ENCODE data around the gene AKR1B15.
"Not testable (repeated sequence)": the region's sequence is repeated elsewhere in the genome, so short reads cannot be mapped to it uniquely, and the experiment has no call there.

The AKR1B15 gene

DNA sequence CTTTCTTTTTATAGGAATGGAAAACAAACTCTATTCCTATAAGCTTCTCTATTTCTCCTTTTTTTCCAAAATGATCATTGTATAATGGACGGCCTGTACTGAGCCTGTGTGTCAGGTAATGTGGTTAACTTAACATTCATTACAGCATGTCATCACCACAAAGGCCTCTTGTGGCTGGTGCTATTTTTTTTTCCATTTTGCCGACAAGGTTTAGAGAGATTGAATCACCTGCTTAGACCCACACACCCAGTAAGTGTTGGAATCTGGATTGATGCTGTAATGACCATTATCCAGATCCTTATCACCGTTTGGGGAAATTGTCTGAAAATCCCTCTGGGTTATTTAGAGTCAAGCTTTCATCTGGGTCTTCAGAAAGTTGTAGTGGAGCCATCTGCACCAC lies 18.5 kb downstream of the AKR1B15 start:
- no peak for DNase-seq

DNA sequence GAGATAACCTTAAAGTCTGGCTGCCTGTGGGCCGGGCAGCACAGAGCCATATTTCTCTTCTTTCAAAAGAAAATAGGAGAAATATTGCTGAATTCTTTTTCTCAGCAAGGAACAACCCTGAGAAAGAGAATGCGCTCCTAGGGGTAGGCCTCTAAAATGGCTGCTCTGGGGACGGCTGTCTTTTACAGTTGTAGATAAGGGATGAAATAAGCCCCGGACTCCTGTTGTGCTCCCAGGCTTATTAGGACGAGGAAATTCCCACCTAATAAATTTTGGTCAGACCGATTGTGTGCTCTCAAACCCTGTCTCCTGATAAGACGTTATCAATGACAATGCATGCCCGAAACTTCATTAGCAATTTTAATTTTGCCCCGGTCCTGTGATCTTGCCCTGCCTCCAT lies 21.1 kb downstream of the AKR1B15 start:
- DNase-seq: not testable (repeated sequence)

DNA sequence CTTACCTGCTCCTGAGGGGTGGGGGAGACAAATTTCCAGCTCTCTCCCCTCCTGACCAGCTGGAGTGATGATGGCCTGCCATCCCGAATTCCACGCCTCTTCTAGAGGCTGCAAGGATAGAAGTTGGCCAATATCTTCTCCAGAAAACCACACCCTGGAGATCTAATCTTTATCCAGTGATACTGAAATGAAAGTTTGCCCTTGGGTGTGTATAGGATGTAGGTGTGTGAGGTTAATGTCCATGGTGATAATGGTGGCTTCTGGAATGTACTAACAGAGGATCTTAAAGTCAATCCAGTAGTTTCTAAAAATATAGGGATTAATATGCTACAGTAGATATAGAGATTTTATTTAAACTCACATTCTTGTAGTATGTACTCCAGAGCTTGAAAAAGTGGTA lies 22.2 kb downstream of the AKR1B15 start:
- DNase-seq: no peak

DNA sequence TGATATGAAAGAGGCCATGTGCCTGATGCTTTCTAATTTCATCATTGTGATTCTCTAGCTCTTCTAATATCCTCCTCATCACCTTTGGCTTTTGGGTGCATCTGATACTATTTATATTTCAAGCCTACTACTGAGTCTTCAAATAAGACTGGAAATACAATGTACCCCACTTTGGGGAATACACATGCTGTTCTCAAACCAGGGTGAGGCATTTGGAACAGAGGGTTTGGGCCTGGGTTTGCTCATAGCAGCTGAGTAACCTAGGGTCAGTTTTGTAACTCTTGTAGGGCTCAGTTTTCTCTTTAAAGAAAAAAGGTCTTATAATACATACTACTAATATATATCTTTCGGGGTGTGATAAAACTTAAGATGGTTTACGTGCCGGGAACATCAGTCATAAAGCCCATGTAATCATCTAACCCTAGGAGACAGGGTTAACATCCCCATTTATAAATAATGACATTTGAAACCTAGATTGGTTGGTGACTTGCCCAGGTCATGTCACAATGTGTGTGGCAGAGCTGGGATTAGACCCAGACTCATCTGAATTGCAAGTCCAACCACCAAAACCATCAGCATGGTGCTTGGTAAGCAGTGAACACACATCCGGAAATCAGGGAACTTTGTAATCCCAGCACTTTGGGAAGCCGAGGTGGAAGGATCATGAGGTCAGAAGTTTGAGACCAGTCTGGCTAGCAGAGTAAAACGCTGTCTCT lies 23.0 kb downstream of the AKR1B15 start:
- DNase-seq: no peak

DNA sequence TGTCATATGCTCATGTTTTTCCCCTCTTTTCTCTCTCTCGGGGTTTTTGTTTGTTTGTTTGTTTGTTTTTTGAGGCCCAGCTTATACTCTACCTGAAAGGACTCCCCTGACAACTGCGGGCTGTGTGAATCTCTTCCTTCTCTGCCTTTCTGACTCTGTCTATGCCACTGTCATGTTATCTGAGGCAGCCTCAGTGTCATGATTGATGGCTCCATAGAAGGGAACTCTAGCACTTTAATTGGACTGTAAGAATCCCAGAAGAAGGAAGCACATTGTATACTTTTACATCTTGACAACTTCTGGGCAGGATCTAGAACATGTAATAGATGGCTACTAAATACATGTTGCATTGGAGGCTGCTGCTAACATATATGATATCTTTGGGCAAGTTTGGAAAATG lies 25.4 kb downstream of the AKR1B15 start:
- no peak for DNase-seq

DNA sequence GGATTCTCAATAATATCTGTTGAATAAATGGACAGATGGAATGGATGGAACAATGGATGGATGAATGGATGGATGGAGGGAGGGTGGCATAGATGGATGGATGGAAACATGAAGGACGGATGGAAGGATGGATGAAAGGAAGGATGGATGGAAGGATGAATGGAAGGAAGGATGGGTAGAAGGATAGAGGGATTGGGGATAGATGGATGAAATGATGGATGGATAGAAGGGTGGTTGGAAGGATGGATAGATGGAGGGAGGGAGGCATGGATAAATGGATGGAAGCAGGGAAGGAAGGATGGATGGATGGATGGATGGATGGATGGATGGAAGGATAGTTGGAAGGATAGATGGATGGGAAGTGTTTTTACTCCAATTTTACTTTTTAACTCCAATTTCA lies 35.4 kb downstream of the AKR1B15 start:
- DNase-seq: no peak

DNA sequence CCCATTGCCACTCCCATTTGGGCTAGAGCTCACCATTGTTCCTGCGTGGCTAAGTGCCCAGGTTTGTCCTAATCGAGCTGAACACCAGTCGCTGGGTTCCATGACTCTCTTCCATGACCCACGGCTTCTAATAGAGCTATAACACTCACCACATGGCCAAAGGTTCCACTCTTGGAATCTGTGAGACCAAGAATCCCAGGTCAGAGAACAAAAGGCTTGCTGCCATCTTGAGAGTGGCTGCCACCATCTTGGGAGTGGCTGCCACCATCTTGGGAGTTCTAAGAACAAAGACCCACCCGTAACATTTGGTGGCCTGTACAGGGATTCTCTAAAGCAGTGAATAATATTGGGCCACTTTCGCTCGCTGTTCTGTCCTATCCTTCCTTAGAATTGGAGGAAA lies 37.0 kb downstream of the AKR1B15 start:
- DNase-seq: no peak

DNA sequence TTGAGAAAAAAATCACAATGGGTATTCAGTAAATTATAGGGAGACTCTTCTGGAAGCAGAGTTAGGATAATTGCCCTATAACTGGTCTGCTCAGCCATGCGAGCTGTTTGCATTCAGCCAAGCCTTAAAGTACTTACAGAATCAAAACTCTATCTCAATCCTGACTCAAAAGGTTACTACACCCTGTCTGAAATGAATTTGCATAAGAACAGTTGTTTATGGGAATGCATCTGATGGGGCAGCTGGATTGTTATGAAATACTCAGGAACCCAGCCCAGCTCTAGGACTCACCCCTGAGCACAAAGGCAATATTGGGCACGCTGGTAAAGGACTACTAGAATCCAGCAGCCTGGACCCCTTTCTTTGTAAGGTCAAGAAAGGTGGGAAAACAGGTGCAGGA lies 38.8 kb downstream of the AKR1B15 start:
- no peak for DNase-seq

DNA sequence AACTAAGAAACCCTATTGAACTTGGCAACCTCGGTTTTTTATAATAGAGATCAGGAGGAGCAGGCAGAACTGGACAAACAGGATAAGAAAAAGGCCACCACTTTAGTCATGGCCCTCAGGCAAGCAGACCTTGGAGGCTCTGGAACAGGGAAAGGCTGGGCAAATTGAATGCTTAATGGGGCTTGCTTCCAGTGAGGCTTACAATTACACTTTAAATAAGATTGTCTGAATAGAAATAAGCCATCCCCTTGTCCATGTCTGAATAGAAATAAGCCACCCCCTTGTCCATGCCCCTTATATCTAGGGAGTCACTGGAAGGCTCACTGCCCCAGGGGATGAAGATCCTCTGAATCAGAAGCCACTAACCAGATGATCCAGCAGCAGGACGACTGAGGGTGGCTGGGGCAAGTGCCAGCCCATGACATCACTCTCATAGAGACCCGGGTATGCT lies 40.6 kb downstream of the AKR1B15 start:
- DNase-seq: no peak

DNA sequence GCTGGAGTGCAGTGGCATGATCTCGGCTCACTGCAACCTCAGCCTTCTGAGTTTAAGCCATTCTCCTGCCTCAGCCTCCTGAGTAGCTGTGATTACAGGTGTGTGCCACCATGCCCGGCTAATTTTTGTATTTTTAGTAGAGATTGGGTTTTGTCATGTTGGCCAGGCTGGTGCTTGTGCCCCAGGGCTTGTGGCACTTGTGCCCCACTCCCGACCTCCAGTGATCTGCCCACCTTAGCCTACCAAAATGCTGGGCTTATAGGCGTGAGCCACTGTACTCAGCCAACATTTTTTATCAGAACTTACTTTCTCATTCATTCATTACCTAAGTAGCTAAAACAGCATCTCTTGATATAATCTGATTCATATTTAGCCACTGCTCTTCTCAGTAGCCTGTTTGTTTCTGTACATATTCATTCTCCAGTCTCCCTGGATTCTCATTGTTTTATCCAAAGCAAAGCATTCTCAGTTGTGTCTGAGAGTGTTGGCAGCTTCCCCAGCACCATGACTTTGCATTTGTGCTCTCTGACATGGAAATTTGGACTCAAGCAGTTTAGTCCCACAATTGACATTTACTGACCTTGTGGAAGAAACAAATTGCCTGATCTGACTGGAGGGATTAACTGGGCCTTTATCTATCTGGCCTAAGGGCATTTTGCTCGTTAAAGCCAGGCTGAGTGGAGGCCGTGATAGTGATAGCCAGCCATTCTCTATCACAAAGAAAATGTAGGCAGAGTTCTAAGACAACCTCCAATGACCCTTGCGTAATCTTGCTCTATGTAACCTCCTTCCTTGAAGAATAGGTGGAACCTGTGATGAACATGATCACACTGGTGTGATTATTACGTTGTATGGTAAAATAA lies 44.9 kb downstream of the AKR1B15 start:
- DNase-seq: no peak

DNA sequence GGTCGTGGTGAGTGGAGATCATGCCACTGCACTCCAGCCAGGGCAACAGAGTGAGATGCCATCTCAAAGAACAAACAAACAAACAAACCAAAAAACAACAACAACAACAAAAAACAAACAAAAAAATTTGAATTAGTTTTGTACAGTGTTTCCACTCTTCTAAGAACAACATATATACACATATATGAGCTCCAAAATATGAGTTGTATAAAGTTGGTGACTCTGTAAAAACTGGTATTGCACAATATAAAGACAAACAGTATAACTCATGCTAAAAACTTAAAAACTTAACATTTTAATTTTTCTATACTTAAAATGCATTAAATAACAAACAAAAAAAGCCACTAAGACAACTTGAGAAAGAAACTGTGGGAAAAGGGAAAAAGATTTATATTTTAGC lies 46.0 kb downstream of the AKR1B15 start:
- DNase-seq: no peak

DNA sequence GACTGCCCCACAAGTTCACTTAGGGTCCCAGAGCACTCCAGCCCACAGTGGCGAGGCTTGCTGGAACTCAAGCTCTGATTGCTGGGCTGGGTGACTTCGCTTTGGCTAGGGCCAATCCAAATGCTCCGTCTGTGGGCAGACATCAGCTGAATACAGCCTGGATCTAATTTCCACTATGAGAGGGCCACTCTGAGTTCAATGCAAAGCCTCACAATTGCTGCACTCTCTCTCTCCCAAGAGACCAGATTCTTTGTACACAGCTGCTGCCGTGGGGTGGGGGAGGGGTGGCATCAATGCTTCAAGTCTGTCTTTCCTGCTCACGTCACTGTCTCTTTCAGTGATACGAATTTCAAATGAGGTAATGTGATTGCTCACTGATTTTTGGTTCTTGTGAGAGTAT lies 50.5 kb downstream of the AKR1B15 start:
- peak; percentile 48 for DNase-seq

DNA sequence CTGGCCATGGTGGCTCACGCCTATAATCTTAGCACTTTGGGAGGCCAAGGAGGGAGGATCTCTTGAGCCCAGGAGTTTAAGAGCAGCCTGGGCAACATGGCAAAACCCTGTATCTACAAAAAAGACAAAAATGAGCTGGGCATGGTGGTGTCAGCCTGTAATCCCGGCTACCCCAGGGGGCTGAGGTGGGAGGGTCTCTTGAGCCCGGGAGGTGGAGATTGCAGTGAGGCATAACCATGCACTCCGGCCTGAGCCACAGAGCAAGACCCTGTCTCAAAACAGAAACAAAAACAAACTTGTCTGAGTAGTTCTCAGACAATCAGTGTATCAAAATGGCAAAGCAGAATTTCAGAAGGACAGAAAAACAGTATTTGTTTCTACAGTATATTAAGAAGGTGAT lies 52.5 kb downstream of the AKR1B15 start:
- no peak for DNase-seq

DNA sequence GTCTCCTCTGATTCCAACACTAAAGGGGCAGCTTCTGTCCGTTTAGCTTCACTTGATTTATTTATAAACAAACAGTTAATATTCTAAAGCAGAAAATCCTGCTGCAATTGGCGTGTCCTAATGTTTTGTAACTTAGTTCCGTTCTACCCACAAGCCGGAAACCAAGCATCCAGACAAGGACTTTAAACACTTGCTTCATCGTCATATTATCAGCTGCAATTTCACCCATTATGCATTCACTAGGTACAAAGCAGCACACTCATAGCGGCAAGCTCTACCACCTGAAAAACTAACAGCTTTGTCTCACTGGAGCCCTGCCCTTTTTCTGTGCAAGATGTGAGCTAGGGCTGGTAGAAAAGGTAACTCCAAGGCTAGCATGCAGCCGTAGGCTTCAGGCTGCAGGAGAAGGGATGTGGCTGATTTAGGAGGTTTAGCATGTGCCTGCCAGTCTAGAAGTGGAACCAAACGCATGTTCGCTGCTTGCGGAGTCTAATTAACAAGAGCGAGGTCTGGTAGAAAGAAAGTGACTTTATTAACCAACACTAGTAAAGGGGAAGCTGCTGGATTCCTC lies 54.1 kb downstream of the AKR1B15 start:
- DNase-seq: no peak

DNA sequence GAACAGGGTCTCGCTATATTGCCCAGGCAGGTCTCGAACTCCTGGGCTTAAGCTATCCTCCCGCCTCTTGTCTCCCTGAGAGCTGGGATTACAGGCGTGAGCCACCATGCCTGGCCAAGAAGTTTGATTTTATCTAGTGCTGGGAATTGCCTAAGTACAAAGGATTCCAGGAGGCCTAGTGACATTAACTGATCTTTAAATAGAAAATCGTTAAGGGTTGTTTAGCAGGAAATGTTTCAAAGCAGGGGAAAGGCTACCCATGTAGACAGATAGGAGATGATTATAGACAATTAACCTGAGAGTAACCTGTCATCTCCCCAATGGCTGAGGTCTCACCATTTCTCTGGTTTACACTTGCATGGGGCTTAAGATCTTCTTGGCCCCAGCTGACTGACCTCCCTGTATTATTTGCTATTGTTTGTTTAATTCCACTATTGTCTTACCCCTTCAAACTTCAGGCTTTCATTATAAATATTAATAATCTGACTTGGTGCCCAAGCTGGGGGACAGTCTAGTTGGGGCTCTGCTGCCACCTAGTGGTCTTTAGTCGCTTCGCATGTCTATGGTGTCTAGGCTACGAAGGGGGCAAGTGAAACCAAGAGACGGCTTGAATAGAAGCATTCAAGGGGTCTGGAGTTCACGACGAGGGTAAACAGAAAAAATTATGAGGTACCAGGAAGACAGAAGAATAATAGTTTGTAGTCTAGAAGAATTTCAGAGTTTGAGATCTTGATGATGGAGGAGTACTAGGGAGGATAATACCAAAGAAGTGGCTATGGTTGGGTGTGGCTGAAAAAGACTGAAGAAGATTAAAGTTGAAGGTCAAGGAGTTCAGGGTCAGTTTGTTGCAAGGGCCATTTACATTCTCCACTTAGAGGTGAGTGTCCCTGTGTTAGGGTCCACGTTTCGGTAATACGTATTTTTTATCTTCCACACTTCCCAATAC lies 57.3 kb downstream of the AKR1B15 start:
- no peak for DNase-seq

DNA sequence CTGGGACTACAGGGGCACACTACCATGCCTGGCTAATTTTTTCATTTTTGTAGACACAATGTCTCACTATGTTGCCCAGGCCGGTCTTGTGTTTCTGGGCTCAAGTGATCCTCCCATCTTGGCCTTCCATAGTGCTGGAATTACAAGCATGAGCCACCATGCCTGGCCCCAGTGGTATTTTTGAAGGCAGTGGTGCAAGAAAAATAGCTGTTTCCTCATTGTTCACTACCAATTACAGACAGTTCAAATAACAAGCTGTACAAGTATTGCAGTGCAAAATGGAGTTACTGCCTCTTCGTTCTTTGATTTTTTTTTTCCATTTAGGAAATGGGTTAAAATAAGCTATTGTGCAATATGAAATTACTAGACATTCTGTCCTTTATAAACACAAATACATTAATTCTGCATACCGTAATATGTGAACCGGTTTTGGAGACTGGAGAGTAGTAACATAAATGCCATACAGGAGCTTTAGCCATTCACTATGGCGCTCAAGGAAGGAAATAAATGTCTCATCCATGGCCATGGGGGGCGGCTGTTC lies 62.8 kb downstream of the AKR1B15 start:
- DNase-seq: no peak

DNA sequence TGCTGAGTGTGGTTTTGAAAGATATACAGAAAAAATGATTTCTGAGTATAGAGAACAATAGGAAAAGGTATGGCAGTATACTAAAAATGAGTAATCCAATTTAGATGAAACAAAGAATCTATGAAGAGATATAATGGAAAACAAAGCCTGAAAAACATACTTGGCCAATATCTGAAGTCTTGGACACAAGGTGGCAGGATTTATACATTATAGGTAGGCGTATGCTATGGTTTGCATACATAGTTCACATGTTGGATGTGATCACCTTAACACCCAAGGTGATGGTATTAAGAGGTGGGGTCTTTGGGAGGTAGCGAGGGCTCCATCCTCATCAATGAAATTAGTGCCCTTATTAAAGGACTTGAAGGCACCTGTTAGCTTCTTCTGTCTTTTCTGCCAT lies 63.3 kb downstream of the AKR1B15 start:
- no peak for DNase-seq

DNA sequence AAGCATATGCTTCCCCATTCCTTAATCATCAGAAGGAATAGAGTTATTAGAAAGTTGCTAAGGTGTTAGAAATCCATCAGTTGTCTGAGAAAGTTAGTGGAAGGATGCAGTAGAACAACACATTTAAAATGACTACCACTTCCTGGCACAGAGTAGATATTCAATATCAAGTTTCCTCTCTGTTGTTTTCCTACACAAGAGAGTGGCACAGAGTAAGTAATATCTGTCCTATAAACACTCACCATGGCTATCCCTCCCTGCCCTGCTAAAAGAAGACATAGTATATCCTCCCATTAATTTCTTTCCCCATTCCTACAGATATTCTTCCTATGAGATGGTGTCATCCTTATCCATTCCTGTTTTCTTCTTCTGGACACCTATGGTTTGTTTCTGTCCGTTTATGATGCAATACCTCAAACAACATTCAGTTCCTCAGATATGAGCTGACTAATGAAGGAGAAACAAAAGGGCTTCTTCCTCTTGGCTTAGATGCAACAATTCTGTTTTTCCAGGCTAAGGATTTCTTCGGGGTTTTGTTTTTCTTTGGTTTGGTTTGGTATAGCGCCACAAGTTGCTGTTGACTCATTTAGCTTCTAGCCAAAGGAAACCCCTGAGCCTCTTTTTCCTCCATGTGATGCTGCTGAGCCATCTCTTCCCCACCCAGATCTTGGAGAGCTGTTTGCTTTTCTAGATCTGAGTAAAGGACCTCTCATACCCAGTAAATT lies 64.9 kb downstream of the AKR1B15 start:
- no peak for DNase-seq

DNA sequence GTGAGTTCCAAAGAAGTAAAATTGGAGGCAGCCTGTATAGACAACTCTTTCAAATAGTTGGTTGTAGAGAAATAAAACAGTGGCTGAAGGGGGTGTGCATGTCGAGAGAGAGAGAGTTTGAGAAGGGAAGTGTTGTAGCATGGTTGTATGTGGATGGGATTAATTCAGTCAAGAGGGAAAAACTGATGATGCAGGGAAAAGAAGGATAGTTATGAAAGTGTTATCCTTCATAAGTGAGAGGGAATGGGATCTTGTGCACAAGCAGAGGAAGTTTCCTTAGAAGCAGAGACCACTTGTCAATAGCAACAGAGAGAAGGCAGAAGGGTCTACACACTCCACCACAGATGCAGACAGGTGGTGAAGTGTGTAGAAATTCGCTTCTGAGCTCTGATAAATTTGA lies 67.7 kb downstream of the AKR1B15 start:
- DNase-seq: no peak

DNA sequence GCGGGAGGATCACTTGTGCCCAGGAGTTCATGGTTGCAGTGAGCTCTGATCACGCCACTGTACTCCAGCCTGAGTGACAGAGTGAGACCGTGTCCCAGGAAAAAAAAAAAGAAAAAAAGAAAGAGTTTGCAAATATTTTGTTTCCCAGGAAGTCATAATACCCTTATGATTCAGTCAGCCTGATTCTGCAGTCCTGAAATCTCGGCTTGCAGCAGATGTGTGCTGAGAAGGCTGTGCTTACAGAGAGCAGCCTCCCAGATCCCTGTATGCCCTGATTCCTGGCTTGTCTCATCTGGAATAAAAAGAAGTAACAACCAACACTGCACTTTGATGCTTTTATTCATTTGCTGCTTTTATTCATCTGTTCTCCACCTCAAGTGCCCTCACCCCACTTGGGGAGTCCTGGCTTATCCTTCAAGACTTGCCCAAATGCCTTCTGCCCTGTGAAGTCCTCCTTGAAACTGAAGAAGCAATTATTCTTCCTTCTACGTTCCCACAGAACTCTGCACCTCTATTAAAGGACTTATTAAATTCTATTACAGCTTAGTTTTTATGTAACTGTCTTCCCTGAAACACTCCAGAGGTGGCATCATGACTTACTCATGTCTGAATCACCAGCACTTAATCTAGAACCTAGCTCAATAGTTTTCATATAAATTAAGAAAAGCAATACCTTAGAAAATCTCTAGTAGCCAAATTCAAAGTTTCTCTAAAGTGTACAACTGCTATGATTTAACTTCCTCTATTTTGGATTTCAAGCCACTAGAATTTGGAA lies 70.0 kb downstream of the AKR1B15 start:
- no peak for DNase-seq
